HepG2 (cell line): ENCODE measurements around the gene PCBP1. TPM values are rescaled to one million over a fixed set of nuclear protein-coding genes. Genes with fewer than 3 reads are reported as not detected.
A peak's percentile ranks its signal among the peaks of the same experiment; 100 is the strongest.

ENCODE experiments used
- ATAD3A ChIP-seq: sonication (generic); formaldehyde crosslinking; IDR thresholded peaks from 2 replicates; pipeline ENCODE4 v1.4.0; 2020; ENCODE audit warnings: missing genetic modification reagents
- CREB1 ChIP-seq, 2 experiments: fragments of 450-650 bp in 1 of 2; IDR thresholded peaks; 2 replicates each; pipeline ENCODE4 v1.6.1; 2016 to 2017; ENCODE audit warnings: control low read depth in 1 of 2, mild to moderate bottlenecking in 1 of 2, missing compliant biosample characterization in 1 of 2, missing genetic modification characterization in 1 of 2
- HOMEZ ChIP-seq: IDR thresholded peaks from 2 replicates; pipeline ENCODE4 v1.6.1; 2016; ENCODE audit warnings: low read depth
- KDM1A ChIP-seq: IDR thresholded peaks from 2 replicates; pipeline ENCODE4 v1.6.1; 2016; ENCODE audit warnings: missing compliant biosample characterization
- KDM4B ChIP-seq: sonication (generic); formaldehyde crosslinking; IDR thresholded peaks from 2 replicates; pipeline ENCODE4 v1.4.0; 2020; ENCODE audit warnings: missing genetic modification reagents
- MAF1 ChIP-seq: sonication (generic); formaldehyde crosslinking; IDR thresholded peaks from 2 replicates; pipeline ENCODE4 v1.5.0; 2020; ENCODE audit warnings: missing genetic modification reagents, borderline replicate concordance
- MEIS2 ChIP-seq: sonication (generic); formaldehyde crosslinking; IDR thresholded peaks from 2 replicates; pipeline ENCODE4 v1.9.0; 2021; ENCODE audit warnings: mild to moderate bottlenecking, missing genetic modification reagents
- MIER3 ChIP-seq: IDR thresholded peaks from 2 replicates; pipeline ENCODE4 v1.6.1; 2016; ENCODE audit warnings: missing compliant biosample characterization, borderline replicate concordance
- NBN ChIP-seq: fragments of 450-650 bp; conservative IDR thresholded peaks from 2 replicates; pipeline ENCODE4 v1.6.1; 2017
- RFX3 ChIP-seq: IDR thresholded peaks from 2 replicates; pipeline ENCODE4 v1.6.1; 2016; ENCODE audit warnings: missing biosample characterization, missing genetic modification reagents
- RNF219 ChIP-seq: sonication (generic); formaldehyde crosslinking; IDR thresholded peaks from 2 replicates; pipeline ENCODE4 v1.5.0; 2020; ENCODE audit warnings: mild to moderate bottlenecking, missing genetic modification reagents
- SSRP1 ChIP-seq: IDR thresholded peaks from 2 replicates; pipeline ENCODE4 v1.6.1; 2016; ENCODE audit warnings: control low read depth
- ZNF318 ChIP-seq: sonication (generic); formaldehyde crosslinking; IDR thresholded peaks from 2 replicates; pipeline ENCODE4 v1.4.0; 2020; ENCODE audit warnings: mild to moderate bottlenecking, missing genetic modification reagents
- ZNF335 ChIP-seq: sonication (generic); formaldehyde crosslinking; IDR thresholded peaks from 2 replicates; pipeline ENCODE4 v1.4.0; 2020; ENCODE audit warnings: missing genetic modification reagents
- ZNF343 ChIP-seq: sonication (generic); formaldehyde crosslinking; IDR thresholded peaks from 2 replicates; pipeline ENCODE4 v1.4.0; 2020; ENCODE audit warnings: mild to moderate bottlenecking, missing genetic modification reagents
- ZNF547 ChIP-seq: sonication (generic); formaldehyde crosslinking; IDR thresholded peaks from 2 replicates; pipeline ENCODE4 v1.5.1; 2020; ENCODE audit warnings: mild to moderate bottlenecking, missing genetic modification reagents
- polyA plus RNA-seq, 8 experiments: library from polyadenylated mRNA; depleted of rRNA in 3 of 8; stranded (reverse) in 7 of 8; unstranded in 1 of 8; fragments of >200 nt; fragmentation: Illumina TruSeq in 4 of 8; extraction: Trizol in 4 of 8; gene quantifications; 2 replicates each; pipeline versions ENCODE4 v1.2.1 to v1.2.3, GENCODE V29; 2011 to 2016; ENCODE audit warnings: low read depth in 4 of 8, missing spikeins in 1 of 8, mixed read lengths in 1 of 8; ENCODE audit not compliant: insufficient read depth in 1 of 8
- total RNA-seq, 5 experiments: library from RNA; depleted of rRNA; stranded (reverse); fragments of >200 nt; fragmentation: Illumina TruSeq; extraction: Trizol; gene quantifications; 2 replicates each; pipeline ENCODE4 v1.2.3, GENCODE V29; 2016; ENCODE audit warnings: low read depth in 1 of 5

The PCBP1 gene
- total and polyA plus RNA-seq, 2 of the 13 experiments (the other 11 are each of a cell fraction or from before 2014, with no cell fraction given): 32.0 to 137 TPM

GRCh38 chr2:70087702-70088597 lies 673 bp downstream of the PCBP1 start (continued):
- TF ChIP-seq ZNF318 (CRISPR knock-in tag) (no peak), ZNF335 (CRISPR knock-in tag) (peak; percentile 84; the same call in 1 of the 2 replicates), SSRP1 (CRISPR knock-in tag) (peak; percentile 87), HOMEZ (no peak), KDM1A (no peak), RNF219 (no peak; the same call in 1 of the 2 replicates), NBN (no peak), MAF1 (CRISPR knock-in tag) (no peak), CREB1 (IDR thresholded peaks at IDR 0.05) (no peak), CREB1 (CRISPR knock-in tag; IDR thresholded peaks at IDR 0.05) (no peak), MIER3 (peak; percentile 10; the same call in 1 of the 2 replicates), KDM4B (CRISPR knock-in tag) (no peak), ZNF547 (CRISPR knock-in tag) (no peak), ZNF343 (CRISPR knock-in tag) (peak; percentile 74; the same call in 1 of the 2 replicates), ATAD3A (CRISPR knock-in tag) (no peak), RFX3 (CRISPR knock-in tag) (no peak), MEIS2 (no peak)
